CD4-positive, alpha-beta T cell (primary cell): Measurements from ENCODE around the gene PTPRN2. TPM values are rescaled to one million over a fixed set of nuclear protein-coding genes. Genes with fewer than 3 reads are reported as not detected.

Source experiments
- ATAC-seq: fragments of 200-7000 bp; cut with Tn5 transposase; one replicate; pipeline ENCODE4 v1.10.0; 2022; ENCODE audit warnings: mild to moderate bottlenecking; ENCODE audit not compliant: poor library complexity
- CTCF ChIA-PET: fragments of 350-600 bp; sonication (Branson Sonifier 250); formaldehyde crosslinking; loops from one replicate; lab custom pipeline; 2021; ENCODE audit warnings: antibody characterized with exemption, inconsistent platforms; lab: Charles Lee
- POLR2A ChIA-PET: fragments of 350-600 bp; sonication (Branson Sonifier 250); formaldehyde crosslinking; loops from one replicate; lab custom pipeline; 2021; ENCODE audit warnings: antibody characterized with exemption, inconsistent platforms; lab: Charles Lee
- DNase-seq, 14 experiments: peaks; one replicate each; pipeline ENCODE4 v3.0.0-alpha.2; 2013 to 2020; ENCODE audit warnings: mixed read lengths in 2 of 14
- H3K27ac ChIP-seq, 2 donors: one replicate each; pipeline versions ENCODE4 v1.5.1 to v1.7.0; 2013; ENCODE audit warnings: low read length in 2 of 2, low read depth in 1 of 2, mild to moderate bottlenecking in 1 of 2
- H3K27me3 ChIP-seq, 2 experiments: 1 replicate in 1 of 2; 2 replicates in 1 of 2; pipeline versions ENCODE4 v1.6.1 to v1.7.0; 2013; ENCODE audit warnings: low read length in 2 of 2, control low read depth in 1 of 2, mild to moderate bottlenecking in 1 of 2, moderate library complexity in 1 of 2; ENCODE audit not compliant: insufficient read depth in 2 of 2, control insufficient read depth in 1 of 2
- H3K36me3 ChIP-seq: one replicate; pipeline ENCODE4 v1.6.1; 2013; ENCODE audit warnings: low read length, control low read depth; ENCODE audit not compliant: insufficient read depth
- H3K4me1 ChIP-seq: one replicate; pipeline ENCODE4 v1.6.1; 2013; ENCODE audit warnings: low read length, control low read depth; ENCODE audit not compliant: insufficient read depth
- H3K4me3 ChIP-seq: one replicate; pipeline ENCODE4 v1.5.1; 2013; ENCODE audit warnings: mild to moderate bottlenecking, low read length, moderate library complexity
- H3K9me3 ChIP-seq, 2 experiments: 1 replicate in 1 of 2; 2 replicates in 1 of 2; pipeline versions ENCODE4 v1.6.1 to v1.7.0; 2013; ENCODE audit warnings: low read length in 2 of 2, mild to moderate bottlenecking in 2 of 2, control low read depth in 1 of 2, moderate library complexity in 1 of 2; ENCODE audit not compliant: control insufficient read depth in 1 of 2, insufficient read depth in 1 of 2
- H3K27ac Mint-ChIP-seq: one replicate; pipeline ENCODE4 v1.8.0; 2020; ENCODE audit warnings: mixed read lengths
- H3K27me3 Mint-ChIP-seq: one replicate; pipeline ENCODE4 v1.8.0; 2021; ENCODE audit warnings: mixed read lengths
- H3K36me3 Mint-ChIP-seq: one replicate; pipeline ENCODE4 v1.8.0; 2021; ENCODE audit warnings: low read depth, mixed read lengths
- H3K4me1 Mint-ChIP-seq: one replicate; pipeline ENCODE4 v1.8.0; 2021; ENCODE audit warnings: low read depth, mixed read lengths
- H3K4me3 Mint-ChIP-seq: one replicate; pipeline ENCODE4 v1.8.0; 2020; ENCODE audit warnings: mild to moderate bottlenecking, mixed read lengths
- H3K9me3 Mint-ChIP-seq: one replicate; pipeline ENCODE4 v1.8.0; 2020; ENCODE audit warnings: mixed read lengths
- intact Hi-C, 2 experiments: fragments of 100-400 bp; cut with DNase I in 1 of 2; cut with micrococcal nuclease in 1 of 2; formaldehyde crosslinking; loops; one replicate each; pipeline versions ENCODE4 v1.15.1 to v1.9.0; 2023 to 2025; cut with DNase I, micrococcal nuclease
- total RNA-seq, 174 experiments: library from RNA in 2 of 174; stranded (reverse) in 2 of 174; gene quantifications; one replicate each; pipeline ENCODE4 v1.2.3 and lab custom pipeline; 2021 to 2026
- TF ChIP-seq, protein P1 (sequence below): fragments of 200-600 bp; IDR thresholded peaks from one replicate; pipeline ENCODE4 v1.8.0; 2022; ENCODE audit warnings: antibody characterized with exemption, mild to moderate bottlenecking

PTPRN2 gene
- total RNA-seq, 2 experiments from 2014 or later, result 0.34 to 0.44 TPM

DNA sequence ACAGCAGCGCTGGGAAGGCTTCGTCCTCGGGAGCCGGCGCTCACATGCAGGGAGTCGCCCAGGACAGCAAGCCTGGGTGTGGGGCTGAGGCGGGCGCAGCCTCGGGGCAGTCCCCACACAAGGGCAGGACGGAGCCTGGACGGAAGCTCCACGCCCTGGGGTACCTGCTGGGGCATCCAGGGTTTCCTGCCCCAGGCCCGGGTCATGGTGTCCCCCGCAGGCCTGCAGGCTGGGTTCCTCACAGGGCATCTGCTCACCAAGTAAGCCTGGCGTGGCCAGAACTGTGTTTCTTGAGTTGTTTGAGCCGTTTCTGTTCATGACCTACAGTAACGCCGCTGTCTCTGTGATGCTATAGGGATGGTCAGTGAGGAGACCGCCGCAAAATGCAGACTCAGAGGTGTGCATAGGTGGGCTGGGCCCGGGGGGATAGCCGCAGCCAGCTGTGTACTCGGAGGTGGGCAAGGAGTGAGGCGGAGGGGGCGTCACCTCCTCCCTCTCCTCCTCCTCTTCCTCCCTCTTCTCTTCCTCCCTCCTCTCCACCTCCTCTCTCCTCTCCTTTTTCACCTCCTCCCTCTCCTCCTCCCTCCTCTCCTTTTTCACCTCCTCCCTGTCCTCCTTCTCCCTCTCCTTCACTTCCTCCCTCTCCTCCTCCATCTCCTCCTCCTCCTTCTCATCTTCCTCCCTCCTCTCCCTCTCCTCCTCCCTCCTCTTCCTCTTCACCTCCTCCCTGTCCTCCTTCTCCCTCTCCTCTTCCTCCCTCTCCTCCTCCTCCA lies 811.9 kb downstream of the PTPRN2 start:
- no peak for ATAC-seq
- Mint-ChIP-seq H3K4me1 (no peaks in the 10 kb centered on the region), H3K36me3 (no peaks in the 10 kb centered on the region), H3K27ac (no peak overlapping the region), H3K9me3 (peaks cover 6% of the 10 kb centered on the region), H3K27me3 (peaks cover 36% of the 10 kb centered on the region), H3K4me3 (no peak overlapping the region)
- ChIA-PET POLR2A (no interaction called here), CTCF (no interaction called here)
- no peak overlapping the region for H3K4me3 ChIP-seq
- TF ChIP-seq, protein P1, sequence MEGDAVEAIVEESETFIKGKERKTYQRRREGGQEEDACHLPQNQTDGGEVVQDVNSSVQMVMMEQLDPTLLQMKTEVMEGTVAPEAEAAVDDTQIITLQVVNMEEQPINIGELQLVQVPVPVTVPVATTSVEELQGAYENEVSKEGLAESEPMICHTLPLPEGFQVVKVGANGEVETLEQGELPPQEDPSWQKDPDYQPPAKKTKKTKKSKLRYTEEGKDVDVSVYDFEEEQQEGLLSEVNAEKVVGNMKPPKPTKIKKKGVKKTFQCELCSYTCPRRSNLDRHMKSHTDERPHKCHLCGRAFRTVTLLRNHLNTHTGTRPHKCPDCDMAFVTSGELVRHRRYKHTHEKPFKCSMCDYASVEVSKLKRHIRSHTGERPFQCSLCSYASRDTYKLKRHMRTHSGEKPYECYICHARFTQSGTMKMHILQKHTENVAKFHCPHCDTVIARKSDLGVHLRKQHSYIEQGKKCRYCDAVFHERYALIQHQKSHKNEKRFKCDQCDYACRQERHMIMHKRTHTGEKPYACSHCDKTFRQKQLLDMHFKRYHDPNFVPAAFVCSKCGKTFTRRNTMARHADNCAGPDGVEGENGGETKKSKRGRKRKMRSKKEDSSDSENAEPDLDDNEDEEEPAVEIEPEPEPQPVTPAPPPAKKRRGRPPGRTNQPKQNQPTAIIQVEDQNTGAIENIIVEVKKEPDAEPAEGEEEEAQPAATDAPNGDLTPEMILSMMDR, result no peak
- H3K27ac ChIP-seq, result no peak overlapping the region
- intact Hi-C loops, result no loop called here
- H3K27me3 ChIP-seq, result peaks cover 4 to 7% of the 10 kb centered on the region in 2 experiments
- H3K36me3 ChIP-seq, result no peaks in the 10 kb centered on the region
- no peak for DNase-seq
- H3K4me1 ChIP-seq, result no peaks in the 10 kb centered on the region
- H3K9me3 ChIP-seq, result peaks cover 0 to 19% of the 10 kb centered on the region in 2 experiments

- Histone ChIP-seq H3K4me1 (no peaks in the 10 kb centered on the region), H3K27ac (no peak overlapping the region), H3K36me3 (no peaks in the 10 kb centered on the region), H3K27me3 (peaks cover 4 to 7% of the 10 kb centered on the region in 2 experiments), H3K9me3 (peaks cover 0 to 22% of the 10 kb centered on the region in 2 experiments), H3K4me3 (no peak overlapping the region)
- TF ChIP-seq, protein P1, result no peak
- DNase-seq (no peak), ATAC-seq (no peak)
- Mint-ChIP-seq H3K27me3 (peaks cover 39% of the 10 kb centered on the region), H3K9me3 (peaks cover 6% of the 10 kb centered on the region), H3K4me1 (no peaks in the 10 kb centered on the region), H3K27ac (no peak overlapping the region), H3K4me3 (no peak overlapping the region), H3K36me3 (no peaks in the 10 kb centered on the region)
- POLR2A ChIA-PET, result interaction anchor here (1.0 kb wide), 1 partner anchor 52 kb away, joined by 3 read pairs; no protein-coding TSS in a partner anchor
- intact Hi-C loops, result no loop called here
- CTCF ChIA-PET, result no interaction called here
Measured at GRCh38 chr7:157775021-157775559, 812.5 kb downstream of the PTPRN2 start.

GRCh38 chr7:157774495-157774894 lies 813.1 kb downstream of the PTPRN2 start:
- Mint-ChIP-seq H3K9me3 (peaks cover 6% of the 10 kb centered on the region), H3K4me3 (no peak overlapping the region), H3K27me3 (peaks cover 40% of the 10 kb centered on the region), H3K27ac (no peak overlapping the region), H3K36me3 (no peaks in the 10 kb centered on the region), H3K4me1 (no peaks in the 10 kb centered on the region)
- DNase-seq (no peak), ATAC-seq (no peak)
- intact Hi-C loops, result no loop called here
- ChIA-PET POLR2A (interaction anchor here (1.0 kb wide), 1 partner anchor 53 kb away, joined by 3 read pairs; no protein-coding TSS in a partner anchor), CTCF (no interaction called here)
- no peaks in the 10 kb centered on the region for H3K4me1 ChIP-seq
- no peak overlapping the region for H3K27ac ChIP-seq
- peaks cover 0 to 26% of the 10 kb centered on the region in 2 experiments for H3K9me3 ChIP-seq
- TF ChIP-seq, protein P1, result no peak
- no peaks in the 10 kb centered on the region for H3K36me3 ChIP-seq
- peaks cover 4 to 7% of the 10 kb centered on the region in 2 experiments for H3K27me3 ChIP-seq
- H3K4me3 ChIP-seq, result no peak overlapping the region
